Tibial artery (tissue), 4 donors: ENCODE results near the gene SDR42E1.

Experiments
- DNase-seq, 2 donors: peaks; one replicate each; pipeline ENCODE4 v3.0.0-alpha.2; 2019
- H3K27ac ChIP-seq, 2 donors: fragments of 200-600 bp; sonication (generic) in 1 of 2; 1 replicate in 1 of 2; 2 replicates in 1 of 2; pipeline ENCODE4 v1.5.1; 2018 to 2019; ENCODE audit warnings: mild to moderate bottlenecking in 1 of 2
- H3K27me3 ChIP-seq, 2 donors: fragments of 200-600 bp; sonication (generic) in 1 of 2; one replicate each; pipeline versions ENCODE4 v1.5.1 to v1.6.0; 2016 to 2019
- H3K36me3 ChIP-seq, 3 donors: fragments of 200-600 bp; sonication (generic) in 2 of 3; one replicate each; pipeline ENCODE4 v1.5.1; 2016 to 2019; ENCODE audit warnings: mild to moderate bottlenecking in 2 of 3
- H3K4me1 ChIP-seq, 4 donors: fragments of 200-600 bp; sonication (generic) in 2 of 4; 1 replicate in 3 of 4; 2 replicates in 1 of 4; pipeline ENCODE4 v1.5.1; 2016 to 2019
- H3K4me3 ChIP-seq, 2 donors: fragments of 200-600 bp; sonication (generic) in 1 of 2; 1 replicate in 1 of 2; 2 replicates in 1 of 2; pipeline ENCODE4 v1.5.1; 2018 to 2019; ENCODE audit warnings: mild to moderate bottlenecking in 2 of 2
- H3K9me3 ChIP-seq, 3 donors: fragments of 200-600 bp; sonication (generic) in 1 of 3; one replicate each; pipeline ENCODE4 v1.5.1; 2016 to 2019
- intact Hi-C: fragments of 100-400 bp; cut with DNase I; formaldehyde crosslinking; loops from one replicate; pipeline ENCODE4 v1.15.0; 2023; ENCODE audit warnings: low total_unique reads
- TF ChIP-seq, protein P1 (sequence below), 2 experiments: fragments of 200-600 bp in 1 of 2; fragments of 450-650 bp in 1 of 2; IDR thresholded peaks; one replicate each; pipeline ENCODE4 v1.5.1; 2017 to 2019; ENCODE audit warnings: antibody characterized with exemption in 2 of 2, mild to moderate bottlenecking in 1 of 2, moderate library complexity in 1 of 2

SDR42E1 gene

DNA sequence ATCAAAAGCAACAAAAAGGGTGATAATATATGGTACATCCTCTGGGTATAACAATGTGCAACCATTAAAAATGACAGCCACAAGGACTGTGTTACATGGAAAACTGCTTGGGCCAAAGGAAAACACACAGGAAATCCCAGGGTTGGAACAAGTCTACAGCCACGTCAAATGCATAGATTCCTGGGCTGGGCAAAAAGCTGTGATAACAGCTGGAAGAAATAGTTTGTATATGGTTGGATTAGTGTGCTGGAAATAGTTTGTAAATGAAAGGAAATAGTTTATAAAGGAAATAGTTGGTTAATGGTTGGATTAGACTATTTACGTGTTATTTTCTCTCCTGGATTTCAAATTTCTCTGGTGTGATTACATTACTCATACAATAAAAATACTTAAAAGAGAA, 26.4 kb upstream of the SDR42E1 start:
- H3K36me3 ChIP-seq, result no peaks in the 10 kb centered on the region
- intact Hi-C loops, result no loop called here
- peaks cover 0 to 3% of the 10 kb centered on the region in 2 donors for H3K27me3 ChIP-seq
- TF ChIP-seq, protein P1, sequence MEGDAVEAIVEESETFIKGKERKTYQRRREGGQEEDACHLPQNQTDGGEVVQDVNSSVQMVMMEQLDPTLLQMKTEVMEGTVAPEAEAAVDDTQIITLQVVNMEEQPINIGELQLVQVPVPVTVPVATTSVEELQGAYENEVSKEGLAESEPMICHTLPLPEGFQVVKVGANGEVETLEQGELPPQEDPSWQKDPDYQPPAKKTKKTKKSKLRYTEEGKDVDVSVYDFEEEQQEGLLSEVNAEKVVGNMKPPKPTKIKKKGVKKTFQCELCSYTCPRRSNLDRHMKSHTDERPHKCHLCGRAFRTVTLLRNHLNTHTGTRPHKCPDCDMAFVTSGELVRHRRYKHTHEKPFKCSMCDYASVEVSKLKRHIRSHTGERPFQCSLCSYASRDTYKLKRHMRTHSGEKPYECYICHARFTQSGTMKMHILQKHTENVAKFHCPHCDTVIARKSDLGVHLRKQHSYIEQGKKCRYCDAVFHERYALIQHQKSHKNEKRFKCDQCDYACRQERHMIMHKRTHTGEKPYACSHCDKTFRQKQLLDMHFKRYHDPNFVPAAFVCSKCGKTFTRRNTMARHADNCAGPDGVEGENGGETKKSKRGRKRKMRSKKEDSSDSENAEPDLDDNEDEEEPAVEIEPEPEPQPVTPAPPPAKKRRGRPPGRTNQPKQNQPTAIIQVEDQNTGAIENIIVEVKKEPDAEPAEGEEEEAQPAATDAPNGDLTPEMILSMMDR (IDR thresholded peaks at IDR 0.05), result no peak
- H3K4me1 ChIP-seq, result no peaks in the 10 kb centered on the region
- H3K4me3 ChIP-seq, result no peak overlapping the region
- no peak overlapping the region for H3K27ac ChIP-seq
- no peaks in the 10 kb centered on the region for H3K9me3 ChIP-seq
- DNase-seq, result no peak

DNA sequence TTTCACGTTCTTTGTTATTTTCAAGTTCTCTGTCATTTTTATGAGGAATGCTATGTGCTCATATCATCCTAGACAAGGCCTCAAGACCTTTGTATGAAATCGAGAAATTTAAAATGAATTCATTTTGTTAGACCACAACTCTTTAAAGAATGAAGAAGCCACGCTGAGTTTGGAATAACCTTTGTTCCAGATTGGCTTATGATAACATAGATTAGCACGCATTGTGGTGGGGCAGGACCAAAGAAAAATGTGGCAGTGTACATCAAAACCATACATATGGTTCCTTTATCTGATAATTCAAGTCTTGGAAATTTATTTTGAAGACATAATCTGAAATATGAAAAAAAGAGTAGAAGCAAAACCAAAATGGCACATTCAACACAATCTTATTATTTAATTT, 26.0 kb upstream of the SDR42E1 start:
- intact Hi-C loops, result no loop called here
- Histone ChIP-seq H3K9me3 (no peaks in the 10 kb centered on the region), H3K27ac (no peak overlapping the region), H3K4me1 (no peaks in the 10 kb centered on the region), H3K4me3 (no peak overlapping the region), H3K27me3 (peaks cover 0 to 3% of the 10 kb centered on the region in 2 donors), H3K36me3 (no peaks in the 10 kb centered on the region)
- no peak for DNase-seq
- TF ChIP-seq, protein P1 (IDR thresholded peaks at IDR 0.05), result no peak

DNA sequence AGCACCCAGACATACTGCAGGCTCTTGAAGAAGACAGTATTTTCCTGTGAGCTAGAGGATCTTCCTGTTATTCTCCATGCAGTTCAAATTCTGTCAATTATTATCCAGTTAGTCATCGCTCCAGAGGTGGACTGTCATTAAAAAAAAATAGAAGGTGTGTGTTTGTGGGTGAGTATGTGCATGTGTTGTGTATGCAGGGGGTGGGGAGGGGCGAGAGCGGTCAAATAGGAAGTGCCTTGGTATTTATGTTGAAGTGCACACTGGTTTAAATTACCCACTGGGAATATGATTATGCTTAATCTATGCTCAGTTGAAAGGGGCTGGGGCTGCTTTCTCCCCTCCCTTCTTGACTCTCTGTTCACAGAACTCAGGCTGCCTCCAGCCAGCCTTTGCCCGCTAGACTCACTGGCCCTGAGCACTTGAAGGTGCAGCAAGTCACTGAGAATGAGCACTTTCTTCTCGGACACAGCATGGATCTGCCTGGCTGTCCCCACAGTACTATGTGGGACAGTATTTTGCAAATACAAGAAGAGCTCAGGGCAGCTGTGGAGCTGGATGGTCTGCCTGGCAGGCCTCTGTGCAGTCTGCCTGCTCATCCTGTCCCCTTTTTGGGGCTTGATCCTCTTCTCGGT, 23.8 kb upstream of the SDR42E1 start, which contains the start of gene HSD17B2:
Gene HSD17B2, plus strand, starts transcription at position 273 of the 632 bp plus-strand sequence. Its CDS starts 172 bp downstream, at position 445.
- no peak for DNase-seq
- H3K27ac ChIP-seq, result no peak within 1 kb of the TSS
- H3K4me1 ChIP-seq, result no peaks in the 10 kb centered on the region
- no peaks in the 10 kb centered on the region for H3K9me3 ChIP-seq
- intact Hi-C loops, result no loop called here
- H3K27me3 ChIP-seq, result peaks cover 0 to 10% of the 10 kb centered on the region in 2 donors
- H3K36me3 ChIP-seq, result no peaks in the 10 kb centered on the region
- H3K4me3 ChIP-seq, result no peak within 1 kb of the TSS
- TF ChIP-seq, protein P1 (IDR thresholded peaks at IDR 0.05), result no peak

DNA sequence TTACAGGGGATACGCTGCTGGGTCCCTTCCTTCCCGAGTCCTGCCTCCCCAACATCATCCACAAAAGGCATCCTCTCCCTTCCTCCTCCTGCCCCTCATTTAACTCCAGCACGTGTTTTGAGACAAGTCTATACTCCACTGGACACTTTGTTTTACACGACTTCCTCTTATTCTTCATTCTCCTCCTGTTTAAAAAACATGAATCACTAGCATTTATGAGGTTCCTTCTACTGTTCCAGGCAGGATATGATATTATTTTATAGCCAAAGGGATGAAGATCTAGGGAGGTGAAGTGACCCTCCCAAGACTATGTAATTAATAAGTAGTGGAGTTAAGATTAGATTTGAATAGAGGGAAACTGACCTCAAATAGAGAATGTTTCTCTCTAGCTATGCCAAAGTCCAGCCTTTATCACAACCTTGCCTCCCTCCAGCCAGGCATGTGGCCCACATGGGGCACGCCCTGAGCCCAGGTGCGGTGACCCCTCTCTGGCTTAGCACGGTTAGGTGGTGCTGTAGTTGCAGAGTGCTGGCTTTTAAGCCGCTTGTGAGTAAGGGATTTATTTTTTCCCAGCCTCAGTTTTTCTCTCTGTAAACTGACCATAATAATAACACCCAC, 22.5 kb upstream of the SDR42E1 start:
- no peak overlapping the region for H3K27ac ChIP-seq
- no peaks in the 10 kb centered on the region for H3K9me3 ChIP-seq
- TF ChIP-seq, protein P1 (IDR thresholded peaks at IDR 0.05), result no peak
- no peak for DNase-seq
- H3K4me1 ChIP-seq, result no peaks in the 10 kb centered on the region
- no peaks in the 10 kb centered on the region for H3K36me3 ChIP-seq
- intact Hi-C loops, result no loop called here
- peaks cover 0 to 9% of the 10 kb centered on the region in 2 donors for H3K27me3 ChIP-seq
- no peak overlapping the region for H3K4me3 ChIP-seq

DNA sequence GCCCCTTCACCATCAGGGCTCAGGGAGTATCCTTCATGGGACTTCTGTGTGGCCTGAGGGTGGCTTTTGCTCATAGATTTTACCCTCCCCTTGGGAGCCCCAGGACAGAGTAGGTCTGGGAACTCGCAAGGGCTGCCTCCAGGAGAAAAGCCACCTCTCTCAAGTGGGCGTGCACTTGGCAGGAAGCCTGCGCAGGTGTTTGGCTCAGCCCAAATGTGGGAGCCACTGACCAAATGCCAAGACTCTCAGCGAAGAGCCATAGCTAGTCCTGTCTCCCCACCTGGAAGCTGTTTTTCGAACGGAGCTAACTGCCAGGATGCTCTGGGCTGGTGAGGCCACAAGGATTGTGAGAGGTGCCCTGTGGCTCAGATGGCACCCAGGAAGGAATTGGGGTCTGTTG, 21.7 kb upstream of the SDR42E1 start:
- intact Hi-C loops, result no loop called here

More for the DNA sequence above, 21.7 kb upstream of the SDR42E1 start:
- Histone ChIP-seq H3K27ac (no peak overlapping the region), H3K4me3 (no peak overlapping the region), H3K9me3 (no peaks in the 10 kb centered on the region), H3K27me3 (peaks cover 0 to 6% of the 10 kb centered on the region in 2 donors), H3K36me3 (no peaks in the 10 kb centered on the region), H3K4me1 (no peaks in the 10 kb centered on the region)
- TF ChIP-seq, protein P1 (IDR thresholded peaks at IDR 0.05), result no peak
- DNase-seq, result no peak
